Measurements from ENCODE around the gene LCOR.
"Not testable (repeated sequence)": the region's sequence is repeated elsewhere in the genome, so short reads cannot be mapped to it uniquely, and the experiment has no call there.

Gene LCOR

DNA sequence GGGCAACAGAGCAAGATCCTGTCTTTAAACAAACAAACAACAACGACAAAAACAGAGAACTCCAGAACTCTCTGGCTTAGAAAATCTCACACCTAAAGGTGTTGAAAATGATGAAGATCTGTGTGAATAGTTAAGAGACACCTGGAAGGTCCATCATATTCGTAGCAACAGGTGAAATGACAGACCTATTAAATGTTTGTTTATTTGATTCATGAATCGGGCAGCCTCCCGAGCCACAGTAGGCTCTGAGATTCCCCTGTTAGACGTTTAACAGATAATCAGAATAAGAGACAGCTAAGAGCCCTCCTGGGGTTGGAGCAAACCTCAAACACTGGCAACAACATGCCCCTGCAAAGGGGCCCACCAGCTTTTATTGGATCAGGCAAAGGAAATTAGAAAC lies 103.7 kb downstream of the LCOR start:
- no peak for DNase-seq (ENCODE audit: low spot score)

DNA sequence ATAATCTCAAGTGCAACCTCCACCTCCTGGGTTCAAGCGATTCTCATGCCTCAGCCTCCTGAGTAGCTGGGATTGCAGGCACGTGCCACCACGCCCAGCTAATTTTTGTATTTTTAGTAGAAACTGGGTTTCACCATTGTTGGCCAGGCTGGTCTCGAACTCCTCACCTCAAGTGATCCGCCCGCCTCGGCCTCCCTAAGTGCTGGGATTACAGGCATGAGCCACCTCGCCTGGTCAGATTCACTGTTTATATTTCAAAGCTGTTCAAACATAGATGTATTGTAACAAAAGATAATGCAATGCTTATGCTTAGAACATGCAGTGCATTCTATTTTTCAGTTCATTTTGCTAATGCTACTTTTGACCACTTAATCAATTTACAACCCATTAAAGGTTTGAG lies 111.1 kb downstream of the LCOR start:
- not testable (repeated sequence) for DNase-seq (ENCODE audit: low spot score)

DNA sequence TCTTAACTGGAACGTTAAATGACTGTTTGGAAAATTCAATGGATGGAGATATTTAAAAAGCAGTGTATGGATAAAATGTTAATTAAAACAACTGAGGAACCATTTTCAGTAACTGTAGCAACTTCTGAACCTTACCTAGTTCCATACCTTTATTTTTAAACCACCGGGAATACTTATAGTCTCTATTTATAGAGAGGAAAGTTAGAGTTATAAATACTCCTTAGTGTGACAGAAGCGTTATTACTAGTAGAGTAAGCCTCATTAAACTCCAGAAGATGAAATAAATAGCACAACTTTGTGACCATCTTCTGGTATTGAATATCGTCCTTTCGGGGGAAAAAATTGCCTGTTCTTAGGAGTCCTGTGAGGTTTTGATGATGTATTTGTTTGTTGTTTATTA lies 114.9 kb downstream of the LCOR start:
- no peak for DNase-seq (ENCODE audit: low spot score)

DNA sequence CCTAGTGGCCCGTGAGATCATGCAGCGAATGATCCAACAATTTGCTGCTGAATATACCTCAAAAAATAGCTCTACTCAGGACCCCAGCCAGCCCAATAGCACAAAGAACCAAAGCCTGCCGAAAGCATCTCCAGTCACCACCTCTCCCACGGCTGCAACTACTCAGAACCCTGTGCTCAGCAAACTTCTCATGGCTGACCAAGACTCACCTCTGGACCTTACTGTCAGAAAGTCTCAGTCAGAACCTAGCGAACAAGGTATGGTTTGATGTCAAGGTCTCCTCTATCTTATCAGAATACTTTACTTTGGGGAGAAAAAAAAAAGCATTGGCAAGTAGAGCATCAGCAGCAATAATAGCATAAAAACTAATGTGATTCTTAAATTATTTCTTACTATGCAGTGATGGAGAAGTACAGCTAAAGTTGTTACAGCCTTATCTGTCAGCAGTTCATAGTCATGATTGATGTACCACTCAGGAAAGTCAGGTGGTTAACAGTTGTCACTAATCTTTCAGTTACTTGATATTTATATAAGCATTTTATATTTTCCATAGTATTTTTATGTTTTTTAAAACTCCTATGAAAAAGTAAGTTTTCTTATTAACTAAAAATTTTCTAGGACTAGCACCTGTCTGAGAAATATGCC lies 117.1 kb downstream of the LCOR start:
- no peak for DNase-seq (ENCODE audit: low spot score)

DNA sequence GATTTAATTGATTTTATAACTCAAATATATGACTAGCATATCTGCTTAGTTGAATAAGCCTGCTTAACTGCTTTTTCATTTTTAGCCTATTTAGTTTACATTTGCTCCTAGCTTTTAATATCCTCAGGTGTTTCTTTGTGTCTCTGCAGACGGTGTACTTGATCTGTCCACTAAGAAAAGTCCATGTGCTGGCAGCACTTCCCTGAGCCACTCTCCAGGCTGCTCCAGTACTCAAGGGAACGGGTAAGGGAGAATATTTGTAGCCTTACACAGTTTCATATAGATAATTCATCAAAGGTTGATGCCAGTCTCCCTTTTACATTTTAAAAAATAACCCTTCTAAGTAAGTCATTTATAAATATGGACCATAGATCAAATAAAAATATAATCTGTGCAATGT lies 119.9 kb downstream of the LCOR start:
- DNase-seq (ENCODE audit: low spot score) = no peak

- DNase-seq (ENCODE audit: low spot score) = no peak
Measured at GRCh38 chr10:96955794-96956193, 123.7 kb downstream of the LCOR start.

DNA sequence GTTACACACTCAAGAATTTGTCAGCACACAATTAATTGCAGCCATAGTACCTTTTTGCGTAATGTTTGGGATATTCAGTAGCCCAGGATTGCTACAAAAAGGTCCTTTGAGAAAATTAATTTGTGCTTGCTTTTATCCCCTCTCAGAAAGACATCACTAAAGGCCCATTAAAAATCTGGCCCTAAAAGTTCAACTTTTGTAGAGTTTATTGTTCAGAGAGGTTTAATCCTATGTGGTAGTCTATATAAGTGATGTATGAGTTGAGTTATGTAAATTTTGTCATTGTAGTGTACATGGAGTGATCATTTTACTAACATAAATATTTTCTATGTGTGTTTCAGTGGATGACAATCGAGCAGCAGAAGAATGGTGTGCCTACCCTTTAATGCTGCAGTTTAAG lies 126.0 kb downstream of the LCOR start:
- no peak for DNase-seq (ENCODE audit: low spot score)

- no peak for DNase-seq (ENCODE audit: low spot score)
Measured at GRCh38 chr10:96959733-96960132, 127.6 kb downstream of the LCOR start.

DNA sequence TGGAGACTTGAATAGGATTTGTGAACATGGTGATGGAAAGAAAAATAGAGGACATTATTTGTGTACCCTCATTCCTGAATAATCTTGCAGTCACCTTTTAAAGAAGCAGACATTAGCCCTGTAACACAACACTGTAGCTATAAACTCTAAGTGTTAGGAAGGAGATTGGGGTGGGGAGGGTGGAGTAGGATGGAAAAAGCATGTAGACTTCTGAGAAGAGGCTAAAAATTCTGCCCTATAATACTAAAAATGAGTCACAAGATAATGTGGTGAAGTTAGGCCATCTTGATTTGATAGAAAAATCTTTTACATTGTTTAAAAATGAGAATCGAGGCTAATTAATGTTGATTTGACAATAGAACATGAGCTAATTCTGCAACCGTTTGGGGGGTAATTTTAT lies 128.8 kb downstream of the LCOR start:
- DNase-seq (ENCODE audit: low spot score) = peak; percentile 28

GRCh38 chr10:96964131-96964530 lies 132.0 kb downstream of the LCOR start:
- no peak for DNase-seq (ENCODE audit: low spot score)

DNA sequence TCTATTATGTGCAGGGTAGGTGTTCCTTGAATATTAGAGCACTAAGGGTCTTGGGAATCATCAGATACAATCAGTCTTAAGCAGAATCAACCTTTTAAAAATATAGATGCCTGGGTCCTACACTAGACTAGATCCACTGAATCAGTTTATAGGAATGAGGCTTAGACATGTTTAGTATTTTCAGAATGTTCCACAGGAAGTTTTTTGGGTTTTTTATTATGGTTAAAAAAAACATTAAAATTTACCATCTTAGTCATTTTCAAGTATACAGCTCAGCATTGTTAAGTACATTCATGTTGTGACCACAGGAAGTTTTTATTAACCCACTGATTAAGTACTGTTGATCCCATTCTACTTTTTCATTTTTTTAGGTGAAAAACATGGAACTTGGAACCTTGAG lies 135.7 kb downstream of the LCOR start:
- DNase-seq (ENCODE audit: low spot score) = peak; percentile 30

DNA sequence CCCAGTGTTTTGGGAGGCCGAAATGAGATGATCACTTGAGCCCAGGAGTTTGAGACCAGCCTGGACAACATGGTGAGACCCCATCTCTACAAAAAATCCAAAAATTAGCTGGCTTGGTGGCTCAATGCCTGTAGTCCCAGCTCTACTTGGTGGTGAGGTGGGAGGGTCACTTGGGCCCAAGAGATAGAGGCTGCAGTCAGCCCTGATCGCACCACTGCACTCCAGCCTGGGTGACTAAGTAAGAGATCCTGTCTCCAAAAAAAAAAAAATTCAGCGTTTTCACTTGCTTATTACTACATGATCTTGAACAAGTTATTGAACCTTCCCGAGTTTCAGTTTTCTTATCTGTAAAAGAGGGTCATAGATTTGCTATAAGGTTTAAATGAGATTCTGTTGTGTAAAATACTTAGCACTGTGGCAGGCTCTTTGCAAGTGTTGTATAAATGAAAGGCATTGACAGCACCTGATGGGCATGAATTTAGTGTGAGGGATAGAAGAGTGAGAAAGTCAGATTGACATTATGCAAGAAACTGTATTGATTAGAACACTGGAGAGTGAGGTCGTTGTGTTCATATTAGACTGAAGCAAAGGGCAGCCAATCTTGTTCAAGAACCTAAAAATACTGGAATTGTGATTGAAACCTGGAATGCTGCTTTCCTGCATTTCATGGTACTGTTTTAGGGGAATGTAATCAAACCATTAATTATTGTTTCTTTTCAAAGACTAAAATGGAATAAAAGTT lies 136.8 kb downstream of the LCOR start:
- no peak for DNase-seq (ENCODE audit: low spot score)

GRCh38 chr10:96971324-96971723 lies 139.2 kb downstream of the LCOR start:
- no peak for DNase-seq (ENCODE audit: low spot score)

GRCh38 chr10:96972264-96972663 lies 140.2 kb downstream of the LCOR start:
- no peak for DNase-seq (ENCODE audit: low spot score)

DNA sequence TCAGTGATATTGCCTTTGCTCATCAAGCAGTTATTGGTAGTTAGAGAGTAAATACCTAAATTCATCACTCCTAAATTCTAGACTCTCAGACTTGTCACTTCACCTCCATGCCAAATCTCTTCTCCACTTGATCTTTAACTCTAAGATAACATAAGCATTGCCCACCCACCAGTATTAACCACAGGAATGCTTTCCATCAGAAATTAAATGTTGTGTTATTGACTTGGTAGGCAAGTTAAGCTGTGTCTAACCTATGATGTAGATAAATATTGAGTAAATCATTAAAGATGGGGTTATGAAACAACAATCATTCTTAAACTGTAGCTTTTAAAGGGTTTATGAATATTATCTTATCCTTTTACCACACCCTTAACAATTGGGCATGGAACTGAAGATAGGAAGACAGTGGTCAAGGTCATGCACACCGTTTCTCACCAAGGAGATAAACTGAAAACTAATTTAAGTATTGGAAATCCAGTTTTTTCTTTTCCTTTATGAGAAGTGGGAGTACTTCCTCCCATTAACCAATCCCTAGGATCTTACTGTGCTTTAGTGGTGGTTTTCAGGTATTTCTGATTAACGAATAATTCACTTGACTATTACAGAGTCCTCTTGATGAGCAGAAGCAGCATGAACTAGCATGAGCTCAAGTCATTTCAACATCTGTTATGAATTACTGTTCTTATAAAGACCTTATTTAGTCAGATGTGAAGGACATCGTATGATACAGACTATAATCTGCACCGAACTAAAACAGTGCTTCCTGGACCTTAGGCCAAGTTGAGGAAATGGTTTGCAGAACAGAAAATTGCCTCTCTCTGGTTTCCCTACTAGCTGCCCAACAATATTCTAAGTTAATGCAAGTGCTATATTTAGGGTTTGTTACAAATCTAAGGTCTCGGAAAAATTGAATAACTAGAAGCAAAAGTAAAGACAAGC lies 142.0 kb downstream of the LCOR start:
- DNase-seq (ENCODE audit: low spot score) = peak; percentile 19

GRCh38 chr10:96975136-96975535 lies 143.0 kb downstream of the LCOR start:
- no peak for DNase-seq (ENCODE audit: low spot score)

DNA sequence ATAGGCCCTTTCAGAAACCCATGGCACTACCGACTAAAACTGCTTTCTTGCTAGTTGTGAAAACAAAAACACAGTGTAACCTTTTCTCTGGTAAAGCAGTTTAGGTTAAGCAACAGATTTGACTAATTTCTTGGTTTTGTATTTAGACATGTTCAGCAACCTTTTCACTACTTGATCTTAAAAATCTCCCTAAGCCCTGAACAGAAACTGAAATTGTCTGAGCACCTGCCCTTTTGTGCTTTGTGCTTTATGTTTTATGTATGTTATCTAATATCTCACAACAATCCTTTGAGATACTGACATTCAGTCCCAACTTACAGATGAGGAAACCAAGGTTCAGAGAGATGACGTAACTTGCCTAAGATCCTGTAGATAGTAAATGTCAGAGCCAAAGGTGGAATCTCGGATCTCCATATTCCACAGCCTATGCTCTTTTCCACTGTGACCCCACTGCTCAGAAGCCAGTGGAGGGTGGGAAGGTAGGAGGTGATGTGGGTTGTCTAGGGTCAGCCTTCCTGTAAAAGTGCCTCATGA lies 146.6 kb downstream of the LCOR start:
- DNase-seq (ENCODE audit: low spot score) = no peak

DNA sequence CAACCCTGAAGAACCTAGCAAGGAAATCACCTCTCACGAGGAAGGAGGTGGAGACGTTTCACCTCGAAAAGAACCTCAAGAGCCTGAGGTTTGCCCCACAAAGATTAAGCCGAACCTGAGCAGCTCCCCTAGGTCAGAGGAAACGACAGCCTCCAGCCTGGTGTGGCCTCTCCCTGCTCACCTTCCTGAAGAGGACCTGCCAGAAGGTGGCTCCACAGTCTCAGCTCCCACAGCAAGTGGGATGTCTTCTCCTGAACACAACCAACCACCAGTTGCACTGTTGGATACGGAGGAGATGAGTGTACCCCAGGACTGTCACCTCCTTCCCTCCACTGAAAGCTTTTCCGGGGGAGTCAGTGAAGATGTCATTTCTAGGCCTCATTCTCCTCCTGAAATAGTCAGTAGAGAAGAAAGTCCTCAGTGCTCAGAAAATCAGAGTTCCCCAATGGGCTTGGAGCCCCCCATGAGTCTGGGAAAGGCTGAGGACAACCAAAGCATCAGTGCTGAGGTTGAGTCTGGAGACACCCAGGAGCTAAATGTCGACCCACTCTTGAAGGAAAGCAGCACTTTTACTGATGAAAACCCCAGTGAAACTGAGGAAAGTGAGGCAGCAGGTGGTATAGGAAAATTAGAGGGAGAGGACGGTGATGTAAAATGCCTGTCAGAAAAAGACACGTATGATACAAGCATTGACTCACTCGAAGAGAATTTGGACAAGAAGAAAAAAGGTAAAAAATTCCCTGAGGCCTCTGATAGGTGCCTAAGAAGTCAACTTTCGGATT lies 150.2 kb downstream of the LCOR start:
- no peak for DNase-seq (ENCODE audit: low spot score)

GRCh38 chr10:96984541-96985131 lies 152.5 kb downstream of the LCOR start:
- peak; percentile 7 for DNase-seq (ENCODE audit: low spot score)

DNA sequence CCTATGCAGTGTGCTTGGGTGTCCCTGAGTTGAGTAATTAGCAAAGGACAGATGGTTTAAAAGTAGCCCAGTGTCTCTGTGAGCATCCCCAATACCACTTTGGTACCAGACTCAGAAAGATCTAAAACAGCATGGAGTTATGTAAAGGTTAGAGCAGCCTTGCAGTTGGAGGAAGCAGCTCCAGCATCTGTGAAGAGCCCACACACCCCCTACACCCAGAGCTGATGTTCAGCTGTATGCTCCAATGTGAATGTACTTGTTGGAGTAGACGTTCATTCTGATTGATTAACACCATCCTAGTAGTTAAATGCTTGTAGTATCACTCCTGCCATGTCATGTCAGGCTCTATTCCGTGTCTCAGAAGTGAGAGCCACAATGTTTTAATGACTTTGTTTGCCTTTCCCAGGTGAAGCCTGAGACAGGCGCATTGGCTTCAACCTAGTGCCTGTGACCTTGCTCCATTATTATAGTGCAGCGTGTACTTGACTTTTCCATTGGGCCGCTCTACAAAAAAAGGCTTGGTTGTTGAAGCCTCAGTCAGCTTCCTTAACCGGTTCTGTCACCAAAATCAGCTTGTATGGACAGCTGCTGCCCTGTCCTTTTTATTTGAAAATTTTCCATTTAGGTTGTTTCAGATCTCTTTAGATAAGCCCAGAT lies 154.2 kb downstream of the LCOR start:
- DNase-seq (ENCODE audit: low spot score) = no peak
